DMS153 (cell line): ENCODE data around the gene LGALS7.
"Not testable (repeated sequence)": the region's sequence is repeated elsewhere in the genome, so short reads cannot be mapped to it uniquely, and the experiment has no call there.

Source experiments
- DNase-seq: peaks from one replicate; lab custom pipeline; 2025; lab: John Stamatoyannopoulos, UW

The LGALS7 gene

GRCh38 chr19:38773469-38774177, at the start of gene LGALS7:
LGALS7 (minus strand) TSS chr19:38773517; CDS start chr19:38773492, 25 bp downstream.
- DNase-seq: no peak

- not testable (repeated sequence) for DNase-seq
Measured at GRCh38 chr19:38821230-38821825, 48.0 kb upstream of the LGALS7 start.

GRCh38 chr19:38819231-38819920, 46.1 kb upstream of the LGALS7 start:
- DNase-seq: no peak

- DNase-seq: no peak
Measured at GRCh38 chr19:38817081-38817480, 43.8 kb upstream of the LGALS7 start.

GRCh38 chr19:38816131-38816750, 42.9 kb upstream of the LGALS7 start:
- no peak for DNase-seq

- no peak for DNase-seq
Measured at GRCh38 chr19:38815059-38816001, 42.0 kb upstream of the LGALS7 start.

- DNase-seq: not testable (repeated sequence)
Measured at GRCh38 chr19:38813932-38814331, 40.6 kb upstream of the LGALS7 start.

- DNase-seq: no peak
Measured at GRCh38 chr19:38813323-38813722, 40.0 kb upstream of the LGALS7 start.

GRCh38 chr19:38812841-38813320, 39.6 kb upstream of the LGALS7 start, which contains the start of gene LGALS4:
LGALS4 (minus strand) TSS chr19:38812945; CDS start chr19:38812886, 59 bp downstream.
- DNase-seq: no peak

- no peak for DNase-seq
Measured at GRCh38 chr19:38812009-38812840, 38.9 kb upstream of the LGALS7 start.

GRCh38 chr19:38809592-38810252, 36.4 kb upstream of the LGALS7 start:
- no peak for DNase-seq

- DNase-seq: no peak
Measured at GRCh38 chr19:38808741-38809140, 35.4 kb upstream of the LGALS7 start.

GRCh38 chr19:38807374-38808098, 34.2 kb upstream of the LGALS7 start:
- not testable (repeated sequence) for DNase-seq

- DNase-seq: no peak
Measured at GRCh38 chr19:38806371-38806770, 33.1 kb upstream of the LGALS7 start.

GRCh38 chr19:38805180-38805579, 31.9 kb upstream of the LGALS7 start:
- DNase-seq: no peak

GRCh38 chr19:38803543-38803942, 30.2 kb upstream of the LGALS7 start:
- no peak for DNase-seq

- no peak for DNase-seq
Measured at GRCh38 chr19:38801359-38802095, 28.2 kb upstream of the LGALS7 start.

GRCh38 chr19:38800577-38801347, 27.4 kb upstream of the LGALS7 start:
- no peak for DNase-seq
